Measurements from ENCODE around the gene CCNQ.
A peak's percentile ranks its signal among the peaks of the same experiment; 100 is the strongest.

CCNQ gene

GRCh38 chrX:153643431-153644351, 44.8 kb upstream of the CCNQ start:
- no peak for TF ChIP-seq CTCF (IDR thresholded peaks at IDR 0.05; ENCODE audit: insufficient read depth, low read depth, low read length, missing control alignments)
- peak; percentile 24 for DNase-seq (ENCODE audit: low read depth)
- H3K4me3 ChIP-seq (ENCODE audit: low read length), result peak overlapping the region; percentile 23

- DNase-seq (ENCODE audit: low read depth), result no peak
- no peak for TF ChIP-seq CTCF (IDR thresholded peaks at IDR 0.05; ENCODE audit: insufficient read depth, low read depth, low read length, missing control alignments)
- H3K4me3 ChIP-seq (ENCODE audit: low read length), result no peak overlapping the region
Measured at GRCh38 chrX:153642655-153643430, 43.9 kb upstream of the CCNQ start.

GRCh38 chrX:153642051-153642654, 43.2 kb upstream of the CCNQ start:
- no peak overlapping the region for H3K4me3 ChIP-seq (ENCODE audit: low read length)
- TF ChIP-seq CTCF (IDR thresholded peaks at IDR 0.05; ENCODE audit: insufficient read depth, low read depth, low read length, missing control alignments), result no peak
- no peak for DNase-seq (ENCODE audit: low read depth)

- H3K4me3 ChIP-seq (ENCODE audit: low read length), result no peak overlapping the region
- DNase-seq (ENCODE audit: low read depth), result no peak
- TF ChIP-seq CTCF (IDR thresholded peaks at IDR 0.05; ENCODE audit: insufficient read depth, low read depth, low read length, missing control alignments), result no peak
Measured at GRCh38 chrX:153641627-153642026, 42.7 kb upstream of the CCNQ start.

GRCh38 chrX:153640736-153641575, 42.0 kb upstream of the CCNQ start:
- DNase-seq (ENCODE audit: low read depth), result no peak
- no peak for TF ChIP-seq CTCF (IDR thresholded peaks at IDR 0.05; ENCODE audit: insufficient read depth, low read depth, low read length, missing control alignments)
- no peak overlapping the region for H3K4me3 ChIP-seq (ENCODE audit: low read length)

GRCh38 chrX:153640045-153640686, 41.2 kb upstream of the CCNQ start:
- TF ChIP-seq CTCF (IDR thresholded peaks at IDR 0.05; ENCODE audit: insufficient read depth, low read depth, low read length, missing control alignments), result no peak
- no peak for DNase-seq (ENCODE audit: low read depth)
- no peak overlapping the region for H3K4me3 ChIP-seq (ENCODE audit: low read length)
